ENCODE data around the gene IDI1. TPM values are rescaled to one million over a fixed set of nuclear protein-coding genes. Genes with fewer than 3 reads are reported as not detected.
A peak's percentile ranks its signal among the peaks of the same experiment; 100 is the strongest.

IDI1 gene
- total and polyA plus RNA-seq, 2 of the 4 experiments (the other 2 are of a cell fraction), result 27.3 to 27.4 TPM

- POLR2A ChIA-PET (ENCODE audit: unreplicated experiment), result interaction anchor here (0.6 kb wide), 1 partner anchor 568 kb away, joined by 6 read pairs; no protein-coding TSS in a partner anchor
- Histone ChIP-seq H4K91ac (ENCODE audit: insufficient read depth, low read depth, low read length) (no peak overlapping the region), H3K4me3 (ENCODE audit: insufficient read depth, low read depth, low read length) (no peak overlapping the region), H3K14ac (replicated peaks; ENCODE audit: low read depth, low read length) (no peak overlapping the region), H2BK5ac (ENCODE audit: low read depth, low read length, poor library complexity, severe bottlenecking) (no peak overlapping the region), H2BK15ac (ENCODE audit: low read depth, low read length) (no peak overlapping the region), H3K27me3 (ENCODE audit: control insufficient read depth, insufficient read depth, low read length) (no peaks in the 10 kb centered on the region), H4K8ac (ENCODE audit: low read depth in 2 of 2, low read length in 2 of 2) (no peak overlapping the region), H3K9me3 (ENCODE audit: control insufficient read depth, insufficient read depth, low read length) (no peaks in the 10 kb centered on the region), H3K23ac (ENCODE audit: low read depth, low read length) (no peak overlapping the region), H3K79me1 (ENCODE audit: low read depth in 1 of 2, low read length in 2 of 2) (peaks cover 10 to 41% of the 10 kb centered on the region in 2 experiments), H3K56ac (ENCODE audit: extremely low read depth, insufficient read depth, low read length) (no peak overlapping the region), H4K5ac (ENCODE audit: low read depth, low read length) (no peak overlapping the region), H3K9ac (ENCODE audit: low read depth, low read length) (no peak overlapping the region), H2AK9ac (replicated peaks; ENCODE audit: low read depth, low read length, poor library complexity) (no peak overlapping the region), H2BK120ac (ENCODE audit: low read depth, low read length) (no peak overlapping the region), H3K4ac (ENCODE audit: low read depth, low read length) (no peak overlapping the region), H3K18ac (ENCODE audit: low read depth, low read length) (no peak overlapping the region), H2BK20ac (ENCODE audit: low read depth, low read length) (no peak overlapping the region), H3K4me1 (ENCODE audit: control insufficient read depth, insufficient read depth, low read length) (no peaks in the 10 kb centered on the region), H3K36me3 (ENCODE audit: control insufficient read depth, insufficient read depth, low read length) (peaks cover 27% of the 10 kb centered on the region), H4K20me1 (ENCODE audit: insufficient read depth, low read length) (peaks cover 10% of the 10 kb centered on the region), H3K27ac (ENCODE audit: insufficient read depth, low read length) (no peak overlapping the region), H3K9me1 (ENCODE audit: insufficient read depth, low read length) (peaks cover 9% of the 10 kb centered on the region; the same call in 1 of the 2 replicates), H2AFZ (replicated peaks; ENCODE audit: low read length, poor library complexity) (no peak overlapping the region), H2AK5ac (ENCODE audit: low read depth, low read length) (no peak overlapping the region), H3K4me2 (ENCODE audit: low read depth, low read length) (no peak overlapping the region)
- TF ChIP-seq RFX5 (IDR thresholded peaks at IDR 0.05; ENCODE audit: low read depth, low read length), result no peak
- TF ChIP-seq SMC3 (IDR thresholded peaks at IDR 0.05; ENCODE audit: low read depth, low read length), result no peak; the same call in 1 of the 2 replicates
- no peak for TF ChIP-seq BHLHE40 (IDR thresholded peaks at IDR 0.05; ENCODE audit: low read depth, low read length)
- no peak for TF ChIP-seq USF2 (IDR thresholded peaks at IDR 0.05; ENCODE audit: low read depth, low read length)
- TF ChIP-seq RAD21 (IDR thresholded peaks at IDR 0.05; ENCODE audit: low read length), result peak; percentile 23; the same call in 1 of the 2 replicates
- TF ChIP-seq CHD1 (IDR thresholded peaks at IDR 0.05; ENCODE audit: low read depth, low read length), result no peak
- TF ChIP-seq CTCF (conservative IDR thresholded peaks at IDR 0.05; ENCODE audit: low read depth, low read length), result 0 out of 2 replicates have a peak, but pooled peaks have one; percentile 19
- no TSS peak for BruUV-seq (replicated peaks)
- 83% methylated on average over 3 of the region's 18 CpGs; no CpG with 5 or more reads in 1 of the 2 experiments for WGBS, 2 experiments (ENCODE audit: extremely low coverage in 2 of 2, insufficient read length in 1 of 2)
- intact Hi-C loops (cut with micrococcal nuclease), result no loop called here
- CTCF ChIA-PET, result no interaction called here
- in situ Hi-C loops (cut with MboI; ENCODE audit: low sequenced_read_pairs), result no loop called here
- DNase-seq (no peak), ATAC-seq (ENCODE audit: low read depth) (no peak)
- dilution Hi-C loops (cut with HindIII; ENCODE audit: low sequenced_read_pairs, unreplicated experiment), result no loop called here
Observed at GRCh38 chr10:1074748-1075308, 25.9 kb upstream of the IDI1 start.
